PC-9 (cell line): Measurements from ENCODE around the gene AUTS2. TPM values are rescaled to one million over a fixed set of nuclear protein-coding genes. Genes with fewer than 3 reads are reported as not detected.

ENCODE experiments used
- BruUV-seq: library from RNA; stranded (reverse); fragments of 400-500 nt; replicated peaks from 2 replicates; lab custom pipeline; 2021; lab: Mats Ljungman, UMichigan
- CTCF ChIA-PET: fragments of 300-600 bp; sonication (Branson Sonifier 250); formaldehyde crosslinking; loops from one replicate; lab custom pipeline; 2022; ENCODE audit warnings: antibody characterized with exemption; lab: Charles Lee
- POLR2A ChIA-PET: fragments of 300-600 bp; sonication (Branson Sonifier 250); formaldehyde crosslinking; loops from one replicate; lab custom pipeline; 2022; ENCODE audit warnings: antibody characterized with exemption; ENCODE audit not compliant: unreplicated experiment; lab: Charles Lee
- DNase-seq, 2 experiments: peaks; one replicate each; pipeline versions ENCODE4 v3.0.0 to v3.0.0-alpha.2; 2015 to 2022; ENCODE audit warnings: mixed read lengths in 1 of 2
- H2AFZ ChIP-seq: fragments of 200-600 bp; sonication (generic); 2 replicates; pipeline ENCODE4 v1.8.1; 2017; ENCODE audit warnings: antibody characterized with exemption
- H3F3A ChIP-seq: fragments of 200-600 bp; sonication (generic); 2 replicates; pipeline ENCODE4 v1.8.1; 2017; ENCODE audit warnings: antibody characterized with exemption, mild to moderate bottlenecking, low read depth; ENCODE audit not compliant: insufficient read depth
- H3K27ac ChIP-seq: fragments of 200-600 bp; sonication (generic); 2 replicates; pipeline ENCODE4 v1.6.1; 2016; ENCODE audit warnings: mixed run types
- H3K27me3 ChIP-seq: fragments of 200-600 bp; sonication (generic); 2 replicates; pipeline ENCODE4 v1.6.1; 2016; ENCODE audit warnings: low read depth, mixed run types; ENCODE audit not compliant: insufficient read depth
- H3K36me3 ChIP-seq: fragments of 200-600 bp; sonication (generic); 2 replicates; pipeline ENCODE4 v1.6.1; 2016; ENCODE audit warnings: low read depth, mixed run types
- H3K4me1 ChIP-seq: fragments of 200-600 bp; sonication (generic); replicated peaks from 2 replicates; pipeline ENCODE4 v1.6.1; 2016; ENCODE audit warnings: mixed run types; ENCODE audit not compliant: insufficient read depth
- H3K4me2 ChIP-seq: fragments of 200-600 bp; sonication (generic); 2 replicates; pipeline ENCODE4 v1.6.1; 2017; ENCODE audit warnings: mixed run types
- H3K4me3 ChIP-seq: fragments of 200-600 bp; sonication (generic); 2 replicates; pipeline ENCODE4 v1.6.1; 2016; ENCODE audit warnings: mixed run types
- H3K79me2 ChIP-seq: fragments of 200-600 bp; sonication (generic); 2 replicates; pipeline ENCODE4 v1.6.1; 2017; ENCODE audit warnings: low read depth, mixed run types
- H3K9me2 ChIP-seq: fragments of 200-600 bp; sonication (generic); 2 replicates; pipeline ENCODE4 v1.8.1; 2017; ENCODE audit warnings: mild to moderate bottlenecking; ENCODE audit not compliant: insufficient read depth
- H3K9me3 ChIP-seq: fragments of 200-600 bp; sonication (generic); 2 replicates; pipeline ENCODE4 v1.8.1; 2016; ENCODE audit warnings: low read depth; ENCODE audit not compliant: insufficient read depth
- H4K20me1 ChIP-seq: fragments of 200-600 bp; sonication (generic); 2 replicates; pipeline ENCODE4 v1.8.1; 2017; ENCODE audit not compliant: insufficient read depth
- CTCF ChIP-seq: fragments of 200-600 bp; sonication (generic); conservative IDR thresholded peaks from 2 replicates; pipeline ENCODE4 v1.6.1; 2017; ENCODE audit warnings: mixed run types, antibody characterized with exemption, mild to moderate bottlenecking, moderate library complexity
- EZH2 ChIP-seq: fragments of 200-600 bp; sonication (generic); IDR thresholded peaks from 2 replicates; pipeline ENCODE4 v1.8.0; 2017; ENCODE audit warnings: antibody characterized with exemption, low read depth
- intact Hi-C: fragments of 100-400 bp; cut with micrococcal nuclease; formaldehyde crosslinking; loops from one replicate; pipeline ENCODE4 v1.10.0; 2022; ENCODE audit not compliant: unreplicated experiment
- total RNA-seq: library from RNA; stranded (reverse); gene quantifications from 2 replicates; pipeline ENCODE4 v1.2.3, GENCODE V29; 2021

Gene AUTS2
- total RNA-seq, 1 experiment from 2014 or later = not detected

GRCh38 chr7:70230761-70231160 is 632.5 kb downstream of the AUTS2 start:
- H3K4me3 ChIP-seq = no peak overlapping the region
- no peak overlapping the region for H2AFZ ChIP-seq
- H3K79me2 ChIP-seq = no peaks in the 10 kb centered on the region
- no peak overlapping the region for H3K27ac ChIP-seq
- no peak for TF ChIP-seq EZH2
- TF ChIP-seq CTCF = no peak
- intact Hi-C loops = no loop called here
- CTCF ChIA-PET = no interaction called here
- no peaks in the 10 kb centered on the region for H3F3A ChIP-seq
- no peaks in the 10 kb centered on the region for H3K4me1 ChIP-seq
- H3K27me3 ChIP-seq = peaks cover 18% of the 10 kb centered on the region; the same call in 1 of the 2 replicates
- no peak for DNase-seq
- BruUV-seq = no TSS peak
- no peaks in the 10 kb centered on the region for H4K20me1 ChIP-seq
- H3K9me2 ChIP-seq = no peaks in the 10 kb centered on the region
- no peak overlapping the region for H3K4me2 ChIP-seq
- H3K36me3 ChIP-seq = no peaks in the 10 kb centered on the region
- H3K9me3 ChIP-seq = 0 out of 2 replicates have a peak, but pooled peaks cover 4% of the 10 kb centered on the region
- POLR2A ChIA-PET = no interaction called here

GRCh38 chr7:70233776-70234175 is 635.5 kb downstream of the AUTS2 start:
- Histone ChIP-seq H3K27me3 (peaks cover 18% of the 10 kb centered on the region; the same call in 1 of the 2 replicates), H3K9me3 (0 out of 2 replicates have a peak, but pooled peaks cover 4% of the 10 kb centered on the region), H4K20me1 (no peaks in the 10 kb centered on the region), H3K4me1 (no peaks in the 10 kb centered on the region), H3K79me2 (no peaks in the 10 kb centered on the region), H3K4me2 (no peak overlapping the region), H3K36me3 (no peaks in the 10 kb centered on the region), H2AFZ (no peak overlapping the region), H3K9me2 (no peaks in the 10 kb centered on the region), H3K27ac (no peak overlapping the region), H3K4me3 (no peak overlapping the region), H3F3A (no peaks in the 10 kb centered on the region)
- intact Hi-C loops = no loop called here
- TF ChIP-seq EZH2 = no peak
- no peak for TF ChIP-seq CTCF
- CTCF ChIA-PET = no interaction called here
- POLR2A ChIA-PET = no interaction called here
- DNase-seq = no peak
- BruUV-seq = no TSS peak

GRCh38 chr7:70237256-70237655 is 639.0 kb downstream of the AUTS2 start:
- Histone ChIP-seq H3K4me3 (no peak overlapping the region), H4K20me1 (no peaks in the 10 kb centered on the region), H3K4me1 (no peaks in the 10 kb centered on the region), H3F3A (no peaks in the 10 kb centered on the region), H3K9me3 (no peaks in the 10 kb centered on the region), H3K9me2 (no peaks in the 10 kb centered on the region), H3K36me3 (no peaks in the 10 kb centered on the region), H3K27me3 (peaks cover 18% of the 10 kb centered on the region; the same call in 1 of the 2 replicates), H2AFZ (no peak overlapping the region), H3K27ac (no peak overlapping the region), H3K4me2 (no peak overlapping the region), H3K79me2 (no peaks in the 10 kb centered on the region)
- intact Hi-C loops = no loop called here
- no TSS peak for BruUV-seq
- DNase-seq = no peak
- ChIA-PET POLR2A (no interaction called here), CTCF (no interaction called here)
- no peak for TF ChIP-seq CTCF
- TF ChIP-seq EZH2 = no peak
